ENCODE data around the gene IL17RE. TPM values are rescaled to one million over a fixed set of nuclear protein-coding genes. Genes with fewer than 3 reads are reported as not detected.

The IL17RE gene
- total and polyA plus RNA-seq, 2 of the 13 experiments (the other 11 are each of a cell fraction or from before 2014, with no cell fraction given): 14.5 to 24.1 TPM

- TF ChIP-seq HMGXB3 (CRISPR knock-in tag; IDR thresholded peaks at IDR 0.05; ENCODE audit: borderline replicate concordance) (no peak), NBN (conservative IDR thresholded peaks at IDR 0.05) (no peak), ISX (CRISPR knock-in tag; conservative IDR thresholded peaks at IDR 0.05) (no peak), ZKSCAN8 (CRISPR knock-in tag; IDR thresholded peaks at IDR 0.05; ENCODE audit: borderline replicate concordance) (peak; percentile 52; the same call in 1 of the 2 replicates), FOXP1 (IDR thresholded peaks at IDR 0.05) (no peak), FOXP1 (CRISPR knock-in tag; IDR thresholded peaks at IDR 0.05) (no peak), SIX4 (CRISPR knock-in tag; IDR thresholded peaks at IDR 0.05) (no peak), RNF2 (conservative IDR thresholded peaks at IDR 0.05; ENCODE audit: low read depth) (peak; percentile 68; the same call in 1 of the 2 replicates), DNMT3B (CRISPR knock-in tag; conservative IDR thresholded peaks at IDR 0.05) (0 out of 2 replicates have a peak, but pooled peaks have one; percentile 70), ZNF841 (CRISPR knock-in tag; IDR thresholded peaks at IDR 0.05; ENCODE audit: borderline replicate concordance) (no peak; the same call in 1 of the 2 replicates), TFDP1 (CRISPR knock-in tag; IDR thresholded peaks at IDR 0.05; ENCODE audit: borderline replicate concordance) (peak; percentile 76; the same call in 1 of the 2 replicates)
- TF ChIP-seq, protein P1, sequence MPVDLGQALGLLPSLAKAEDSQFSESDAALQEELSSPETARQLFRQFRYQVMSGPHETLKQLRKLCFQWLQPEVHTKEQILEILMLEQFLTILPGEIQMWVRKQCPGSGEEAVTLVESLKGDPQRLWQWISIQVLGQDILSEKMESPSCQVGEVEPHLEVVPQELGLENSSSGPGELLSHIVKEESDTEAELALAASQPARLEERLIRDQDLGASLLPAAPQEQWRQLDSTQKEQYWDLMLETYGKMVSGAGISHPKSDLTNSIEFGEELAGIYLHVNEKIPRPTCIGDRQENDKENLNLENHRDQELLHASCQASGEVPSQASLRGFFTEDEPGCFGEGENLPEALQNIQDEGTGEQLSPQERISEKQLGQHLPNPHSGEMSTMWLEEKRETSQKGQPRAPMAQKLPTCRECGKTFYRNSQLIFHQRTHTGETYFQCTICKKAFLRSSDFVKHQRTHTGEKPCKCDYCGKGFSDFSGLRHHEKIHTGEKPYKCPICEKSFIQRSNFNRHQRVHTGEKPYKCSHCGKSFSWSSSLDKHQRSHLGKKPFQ (CRISPR knock-in tag; IDR thresholded peaks at IDR 0.05; ENCODE audit: insufficient replicate concordance): peak; percentile 58
- TF ChIP-seq, protein P2, sequence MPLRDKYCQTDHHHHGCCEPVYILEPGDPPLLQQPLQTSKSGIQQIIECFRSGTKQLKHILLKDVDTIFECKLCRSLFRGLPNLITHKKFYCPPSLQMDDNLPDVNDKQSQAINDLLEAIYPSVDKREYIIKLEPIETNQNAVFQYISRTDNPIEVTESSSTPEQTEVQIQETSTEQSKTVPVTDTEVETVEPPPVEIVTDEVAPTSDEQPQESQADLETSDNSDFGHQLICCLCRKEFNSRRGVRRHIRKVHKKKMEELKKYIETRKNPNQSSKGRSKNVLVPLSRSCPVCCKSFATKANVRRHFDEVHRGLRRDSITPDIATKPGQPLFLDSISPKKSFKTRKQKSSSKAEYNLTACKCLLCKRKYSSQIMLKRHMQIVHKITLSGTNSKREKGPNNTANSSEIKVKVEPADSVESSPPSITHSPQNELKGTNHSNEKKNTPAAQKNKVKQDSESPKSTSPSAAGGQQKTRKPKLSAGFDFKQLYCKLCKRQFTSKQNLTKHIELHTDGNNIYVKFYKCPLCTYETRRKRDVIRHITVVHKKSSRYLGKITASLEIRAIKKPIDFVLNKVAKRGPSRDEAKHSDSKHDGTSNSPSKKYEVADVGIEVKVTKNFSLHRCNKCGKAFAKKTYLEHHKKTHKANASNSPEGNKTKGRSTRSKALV (CRISPR knock-in tag; IDR thresholded peaks at IDR 0.05): no peak
- TF ChIP-seq, protein P3, sequence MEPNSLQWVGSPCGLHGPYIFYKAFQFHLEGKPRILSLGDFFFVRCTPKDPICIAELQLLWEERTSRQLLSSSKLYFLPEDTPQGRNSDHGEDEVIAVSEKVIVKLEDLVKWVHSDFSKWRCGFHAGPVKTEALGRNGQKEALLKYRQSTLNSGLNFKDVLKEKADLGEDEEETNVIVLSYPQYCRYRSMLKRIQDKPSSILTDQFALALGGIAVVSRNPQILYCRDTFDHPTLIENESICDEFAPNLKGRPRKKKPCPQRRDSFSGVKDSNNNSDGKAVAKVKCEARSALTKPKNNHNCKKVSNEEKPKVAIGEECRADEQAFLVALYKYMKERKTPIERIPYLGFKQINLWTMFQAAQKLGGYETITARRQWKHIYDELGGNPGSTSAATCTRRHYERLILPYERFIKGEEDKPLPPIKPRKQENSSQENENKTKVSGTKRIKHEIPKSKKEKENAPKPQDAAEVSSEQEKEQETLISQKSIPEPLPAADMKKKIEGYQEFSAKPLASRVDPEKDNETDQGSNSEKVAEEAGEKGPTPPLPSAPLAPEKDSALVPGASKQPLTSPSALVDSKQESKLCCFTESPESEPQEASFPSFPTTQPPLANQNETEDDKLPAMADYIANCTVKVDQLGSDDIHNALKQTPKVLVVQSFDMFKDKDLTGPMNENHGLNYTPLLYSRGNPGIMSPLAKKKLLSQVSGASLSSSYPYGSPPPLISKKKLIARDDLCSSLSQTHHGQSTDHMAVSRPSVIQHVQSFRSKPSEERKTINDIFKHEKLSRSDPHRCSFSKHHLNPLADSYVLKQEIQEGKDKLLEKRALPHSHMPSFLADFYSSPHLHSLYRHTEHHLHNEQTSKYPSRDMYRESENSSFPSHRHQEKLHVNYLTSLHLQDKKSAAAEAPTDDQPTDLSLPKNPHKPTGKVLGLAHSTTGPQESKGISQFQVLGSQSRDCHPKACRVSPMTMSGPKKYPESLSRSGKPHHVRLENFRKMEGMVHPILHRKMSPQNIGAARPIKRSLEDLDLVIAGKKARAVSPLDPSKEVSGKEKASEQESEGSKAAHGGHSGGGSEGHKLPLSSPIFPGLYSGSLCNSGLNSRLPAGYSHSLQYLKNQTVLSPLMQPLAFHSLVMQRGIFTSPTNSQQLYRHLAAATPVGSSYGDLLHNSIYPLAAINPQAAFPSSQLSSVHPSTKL (CRISPR knock-in tag; IDR thresholded peaks at IDR 0.05): peak; percentile 61; the same call in 1 of the 2 replicates
Measured at GRCh38 chr3:9946112-9947024, 43.7 kb downstream of the IL17RE start (continued).

All from HepG2 (cell line).